K562 (cell line): ENCODE data around the gene RPS10. TPM values are rescaled to one million over a fixed set of nuclear protein-coding genes. Genes with fewer than 3 reads are reported as not detected.

Experiments used
- BACH1 ChIP-seq: fragments of 200-800 bp; sonication (Bioruptor generic); IDR thresholded peaks from 2 replicates; pipeline ENCODE4 v1.6.1; 2016; ENCODE audit warnings: missing genetic modification characterization, missing compliant biosample characterization
- C11orf30 ChIP-seq: fragments of 450-650 bp; IDR thresholded peaks from 2 replicates; pipeline ENCODE4 v1.6.1; 2016; ENCODE audit warnings: low read depth, mild to moderate bottlenecking
- CHCHD3 ChIP-seq: fragments of 250-450 bp; sonication (Bioruptor Pico); IDR thresholded peaks from 2 replicates; pipeline ENCODE4 v2.1.2; 2022; ENCODE audit warnings: mild to moderate bottlenecking
- DLX4 ChIP-seq: fragments of 250-450 bp; sonication (Bioruptor Pico); IDR thresholded peaks from 2 replicates; pipeline ENCODE4 v1.6.1; 2021; ENCODE audit warnings: mild to moderate bottlenecking
- EP400 ChIP-seq: fragments of 450-650 bp; IDR thresholded peaks from 2 replicates; pipeline ENCODE4 v1.6.1; 2017; ENCODE audit warnings: antibody characterized with exemption, mild to moderate bottlenecking, moderate library complexity
- FOXA1 ChIP-seq: fragments of 450-650 bp; IDR thresholded peaks from 2 replicates; pipeline ENCODE4 v1.6.1; 2016; ENCODE audit warnings: mild to moderate bottlenecking, borderline replicate concordance
- HCFC1 ChIP-seq: IDR thresholded peaks from 2 replicates; pipeline ENCODE4 v1.6.1; 2012; ENCODE audit warnings: low read depth, low read length, improper control_type of control experiment
- HMBOX1 ChIP-seq: sonication (generic); IDR thresholded peaks from 2 replicates; pipeline ENCODE4 v1.6.1; 2016
- HMG20A ChIP-seq: fragments of 450-650 bp; formaldehyde crosslinking; conservative IDR thresholded peaks from 2 replicates; pipeline ENCODE4 v1.4.0; 2020; ENCODE audit warnings: mild to moderate bottlenecking, mixed read lengths
- L3MBTL2 ChIP-seq: fragments of 450-650 bp; IDR thresholded peaks from 2 replicates; pipeline ENCODE4 v1.6.1; 2016; ENCODE audit warnings: mild to moderate bottlenecking, moderate library complexity
- MECOM ChIP-seq: fragments of 250-450 bp; sonication (Bioruptor Pico); IDR thresholded peaks from 2 replicates; pipeline ENCODE4 v1.8.0; 2022; ENCODE audit warnings: inconsistent platforms
- NR1H2 ChIP-seq: sonication (generic); formaldehyde crosslinking; IDR thresholded peaks from 2 replicates; pipeline ENCODE4 v1.4.0; 2020; ENCODE audit warnings: mild to moderate bottlenecking, missing genetic modification reagents
- PHTF2 ChIP-seq: fragments of 250-450 bp; sonication (Bioruptor Pico); IDR thresholded peaks from 2 replicates; pipeline ENCODE4 v1.5.0; 2021; ENCODE audit warnings: mild to moderate bottlenecking
- PKNOX1 ChIP-seq: fragments of 450-650 bp; IDR thresholded peaks from 2 replicates; pipeline ENCODE4 v1.6.1; 2016
- POLR2AphosphoS5 ChIP-seq: IDR thresholded peaks from 2 replicates; pipeline ENCODE4 v1.6.1; 2011; ENCODE audit warnings: mild to moderate bottlenecking, low read depth, low read length, moderate library complexity; ENCODE audit not compliant: control insufficient read depth, insufficient read depth
- POLR3G ChIP-seq: IDR thresholded peaks from 2 replicates; pipeline ENCODE4 v1.6.1; 2011; ENCODE audit not compliant: insufficient read length, insufficient replicate concordance; ENCODE audit errors: extremely low read depth
- PURB ChIP-seq: sonication (generic); formaldehyde crosslinking; IDR thresholded peaks from 2 replicates; pipeline ENCODE4 v1.9.0; 2021; ENCODE audit warnings: low read depth, mild to moderate bottlenecking, missing genetic modification reagents
- RBM22 ChIP-seq: fragments of 200-400 bp; formaldehyde crosslinking; IDR thresholded peaks from 2 replicates; pipeline ENCODE4 v1.6.1; 2018; ENCODE audit warnings: low read length, low read depth; ENCODE audit not compliant: poor library complexity, severe bottlenecking
- SIX5 ChIP-seq, 2 experiments: IDR thresholded peaks; 2 replicates each; pipeline ENCODE4 v1.6.1; 2011; ENCODE audit warnings: low read length in 2 of 2, borderline replicate concordance in 1 of 2, low read depth in 1 of 2, mild to moderate bottlenecking in 1 of 2, moderate library complexity in 1 of 2; ENCODE audit not compliant: insufficient read depth in 1 of 2
- SMAD3 ChIP-seq: fragments of 450-650 bp; formaldehyde crosslinking; conservative IDR thresholded peaks from 2 replicates; pipeline ENCODE4 v1.4.0; 2020; ENCODE audit warnings: mild to moderate bottlenecking
- ZFP30 ChIP-seq: fragments of 250-450 bp; sonication (Bioruptor Pico); IDR thresholded peaks from 2 replicates; pipeline ENCODE4 v1.8.0; 2022; ENCODE audit warnings: moderate library complexity, mild to moderate bottlenecking, inconsistent platforms, borderline replicate concordance
- ZFX ChIP-seq: sonication (generic); formaldehyde crosslinking; IDR thresholded peaks from 2 replicates; pipeline ENCODE4 v1.8.0; 2022; ENCODE audit warnings: mild to moderate bottlenecking, missing genetic modification reagents, moderate library complexity
- ZNF175 ChIP-seq: fragments of 200-800 bp; sonication (Bioruptor generic); IDR thresholded peaks from 2 replicates; pipeline ENCODE4 v1.6.1; 2016; ENCODE audit warnings: low read depth, mild to moderate bottlenecking, missing genetic modification characterization, missing compliant biosample characterization
- ZNF217 ChIP-seq: sonication (generic); formaldehyde crosslinking; IDR thresholded peaks from 2 replicates; pipeline ENCODE4 v1.8.0; 2022; ENCODE audit warnings: mild to moderate bottlenecking, missing genetic modification reagents
- ZNF507 ChIP-seq: conservative IDR thresholded peaks from 2 replicates; pipeline ENCODE4 v1.6.1; 2017; ENCODE audit warnings: missing genetic modification characterization, missing compliant biosample characterization
- ZNF740 ChIP-seq, 3 experiments: fragments of 200-800 bp in 1 of 3; sonication (Bioruptor generic) in 1 of 3; sonication (generic) in 1 of 3; formaldehyde crosslinking in 1 of 3; IDR thresholded peaks; 2 replicates each; pipeline versions ENCODE4 v1.6.1 to v1.8.0; 2016 to 2022; ENCODE audit warnings: mild to moderate bottlenecking in 2 of 3, missing compliant biosample characterization in 2 of 3, missing genetic modification characterization in 2 of 3, missing genetic modification reagents in 1 of 3
- polyA plus RNA-seq, 8 experiments: library from polyadenylated mRNA; depleted of rRNA in 4 of 8; stranded (reverse) in 5 of 8; unstranded in 3 of 8; fragments of >200 nt; fragmentation: Nextera tagmentation in 2 of 8; fragmentation: Illumina TruSeq in 1 of 8; extraction: Ambion mirVana in 2 of 8; extraction: Trizol in 1 of 8; gene quantifications; 2 replicates each; pipeline versions ENCODE4 v1.2.1 to v1.2.3, GENCODE V29; 2011 to 2014; ENCODE audit warnings: inconsistent platforms in 1 of 8, missing spikeins in 1 of 8
- total RNA-seq, 7 experiments: library from RNA; depleted of rRNA in 6 of 7; stranded (reverse); fragments of >200 nt in 6 of 7; fragmentation: Illumina TruSeq in 2 of 7; extraction: Trizol in 2 of 7; gene quantifications; 2 replicates each; pipeline versions ENCODE4 v1.2.1 to v1.2.3, GENCODE V29; 2011 to 2021; ENCODE audit warnings: low replicate concordance in 1 of 7

RPS10 gene
- total and polyA plus RNA-seq, 9 of the 15 experiments (the other 6 are each of a cell fraction or from before 2014, with no cell fraction given), result 2,680 to 5,251 (median 3,876) TPM

- TF ChIP-seq HMBOX1 (no peak), HCFC1 (peak; percentile 61), EP400 (peak; percentile 86), FOXA1 (no peak), PHTF2 (no peak), L3MBTL2 (peak; percentile 80), ZFX (CRISPR knock-in tag) (no peak; the same call in 1 of the 2 replicates), SIX5 (IDR thresholded peaks at IDR 0.05; ENCODE audit: borderline replicate concordance in 1 of 2, insufficient read depth in 1 of 2, low read depth in 1 of 2, low read length in 2 of 2) (peak; percentile 58 to 61; a peak in 2 of 4 replicates), SMAD3 (CRISPR knock-in tag) (0 out of 2 replicates have a peak, but pooled peaks have one; percentile 25), RBM22 (no peak), NR1H2 (CRISPR knock-in tag) (no peak), ZFP30 (CRISPR knock-in tag) (no peak), DLX4 (CRISPR knock-in tag) (no peak), ZNF740 (CRISPR knock-in tag; IDR thresholded peaks at IDR 0.05) (peak; percentile 24; the same call in 1 of the 2 replicates), ZNF740 (tag; IDR thresholded peaks at IDR 0.05) (no peak; a peak in 1 of 4 replicates), ZNF507 (no peak), PKNOX1 (no peak), C11orf30 (no peak; the same call in 1 of the 2 replicates), MECOM (CRISPR knock-in tag) (peak; percentile 73), POLR3G (no peak), BACH1 (tag) (no peak), CHCHD3 (CRISPR knock-in tag) (no peak), ZNF175 (CRISPR knock-in tag) (peak; percentile 42; the same call in 1 of the 2 replicates), PURB (no peak), ZNF217 (no peak), HMG20A (no peak), POLR2AphosphoS5 (peak; percentile 57)
Measured at GRCh38 chr6:34392497-34393190, 33.2 kb downstream of the RPS10 start, which contains the start of gene NUDT3 (continued).
